Endothelial cell of umbilical vein (primary cell): Measurements from ENCODE around the gene TMEM250. TPM values are rescaled to one million over a fixed set of nuclear protein-coding genes. Genes with fewer than 3 reads are reported as not detected.

ENCODE experiments used
- BruUV-seq: library from RNA; stranded (reverse); fragments of 400-500 nt; replicated peaks from 2 replicates; lab custom pipeline; 2021; lab: Mats Ljungman, UMichigan
- CTCF ChIA-PET: fragments of 300-600, 350-600 bp; sonication (Branson Sonifier 250); formaldehyde crosslinking; loops from one replicate; lab custom pipeline; 2021; ENCODE audit warnings: antibody characterized with exemption, inconsistent platforms; lab: Charles Lee
- POLR2A ChIA-PET: fragments of 300-600, 350-600 bp; sonication (Branson Sonifier 250); formaldehyde crosslinking; loops from one replicate; lab custom pipeline; 2021; ENCODE audit warnings: antibody characterized with exemption, inconsistent platforms; lab: Charles Lee
- DNase-seq: peaks from one replicate; pipeline ENCODE4 v3.0.0-alpha.2; 2011; ENCODE audit warnings: low read depth, low spot score
- FAIRE-seq: peaks from 2 replicates; lab custom pipeline; 2011; peaks lifted over from hg19 to GRCh38; lab: Jason Lieb, UNC
- H2AFZ ChIP-seq: 2 replicates; pipeline ENCODE4 v1.6.0; 2012; ENCODE audit warnings: low read depth, low read length, control low read depth, inconsistent platforms
- H3K27ac ChIP-seq: 2 replicates; pipeline ENCODE4 v1.5.1; 2011; ENCODE audit warnings: low read depth, mild to moderate bottlenecking, control low read depth, low read length, moderate library complexity; ENCODE audit not compliant: insufficient read depth
- H3K27me3 ChIP-seq, 2 experiments: 2 replicates each; pipeline versions ENCODE4 v1.6.0 to v1.6.1; 2011; ENCODE audit warnings: low read length in 2 of 2, mixed read lengths in 1 of 2; ENCODE audit not compliant: control insufficient read depth in 2 of 2, insufficient read depth in 2 of 2
- H3K36me3 ChIP-seq, 2 experiments: 2 replicates in 1 of 2; 3 replicates in 1 of 2; pipeline ENCODE4 v1.5.1; 2011; ENCODE audit warnings: low read length in 2 of 2, mild to moderate bottlenecking in 1 of 2, moderate library complexity in 1 of 2; ENCODE audit not compliant: control insufficient read depth in 2 of 2, insufficient read depth in 2 of 2; ENCODE audit errors: extremely low read depth in 1 of 2
- H3K4me1 ChIP-seq: 3 replicates; pipeline ENCODE4 v1.5.1; 2011; ENCODE audit warnings: mild to moderate bottlenecking, low read length; ENCODE audit not compliant: control insufficient read depth, insufficient read depth; ENCODE audit errors: extremely low read depth
- H3K4me2 ChIP-seq: 2 replicates; pipeline ENCODE4 v1.6.1; 2011; ENCODE audit warnings: low read length, control low read depth, mixed read lengths; ENCODE audit not compliant: insufficient read depth
- H3K4me3 ChIP-seq, 3 experiments: fragments of 200-600 bp in 1 of 3; sonication (generic), shearing (Covaris generic) in 1 of 3; replicated peaks in 1 of 3; 2 replicates each; pipeline ENCODE4 v1.5.1; 2011 to 2016; ENCODE audit warnings: control low read depth in 3 of 3, low read length in 3 of 3, mild to moderate bottlenecking in 2 of 3, inconsistent platforms in 1 of 3, low read depth in 1 of 3, moderate library complexity in 1 of 3; ENCODE audit not compliant: insufficient read depth in 1 of 3
- H3K79me2 ChIP-seq: 2 replicates; pipeline ENCODE4 v1.6.0; 2012; ENCODE audit warnings: low read length, inconsistent platforms; ENCODE audit not compliant: control insufficient read depth, insufficient read depth
- H3K9ac ChIP-seq: replicated peaks from 2 replicates; pipeline ENCODE3; 2011; ENCODE audit warnings: low read length, control low read depth; ENCODE audit not compliant: insufficient read depth; ENCODE audit errors: extremely low read depth
- H3K9me1 ChIP-seq: replicated peaks from 3 replicates; pipeline ENCODE4 v1.6.0; 2011; ENCODE audit warnings: mild to moderate bottlenecking, low read length; ENCODE audit not compliant: control insufficient read depth, insufficient read depth; ENCODE audit errors: extremely low read depth
- H3K9me3 ChIP-seq: replicated peaks from 2 replicates; pipeline ENCODE4 v1.5.1; 2012; ENCODE audit warnings: low read length, inconsistent platforms; ENCODE audit not compliant: control insufficient read depth, insufficient read depth
- H4K20me1 ChIP-seq: replicated peaks from 2 replicates; pipeline ENCODE3; 2011; ENCODE audit warnings: mild to moderate bottlenecking, low read length; ENCODE audit not compliant: control insufficient read depth, insufficient read depth; ENCODE audit errors: extremely low read depth
- EZH2 ChIP-seq: IDR thresholded peaks from 2 replicates; pipeline ENCODE4 v1.6.1; 2012; ENCODE audit warnings: borderline replicate concordance, low read depth, mild to moderate bottlenecking, moderate library complexity, low read length, inconsistent platforms; ENCODE audit not compliant: severe bottlenecking
- FOS ChIP-seq: IDR thresholded peaks from 2 replicates; pipeline ENCODE4 v1.6.1; 2011; ENCODE audit warnings: mild to moderate bottlenecking, low read length, moderate library complexity, borderline replicate concordance; ENCODE audit not compliant: insufficient read depth
- GATA2 ChIP-seq: IDR thresholded peaks from 2 replicates; pipeline ENCODE4 v1.7.0; 2011; ENCODE audit warnings: low read depth, mild to moderate bottlenecking, moderate library complexity, mixed read lengths, low read length; ENCODE audit not compliant: insufficient read length, insufficient read depth
- JUN ChIP-seq: IDR thresholded peaks from 2 replicates; pipeline ENCODE4 v1.6.1; 2011; ENCODE audit warnings: borderline replicate concordance, low read depth; ENCODE audit not compliant: insufficient read length, insufficient read depth
- MYC ChIP-seq: IDR thresholded peaks from one replicate; pipeline ENCODE4 v1.6.1; 2011; ENCODE audit warnings: mild to moderate bottlenecking, low read depth, low read length
- POLR2A ChIP-seq: IDR thresholded peaks from 2 replicates; pipeline ENCODE4 v1.6.1; 2012; ENCODE audit warnings: low read depth, mild to moderate bottlenecking, control low read depth, low read length
- POLR2AphosphoS5 ChIP-seq: IDR thresholded peaks from 2 replicates; pipeline ENCODE4 v1.6.1; 2012; ENCODE audit warnings: low read depth, mild to moderate bottlenecking, control low read depth, low read length, moderate library complexity; ENCODE audit not compliant: insufficient read depth
- dilution Hi-C: fragments of 300-500 bp; cut with MboI; formaldehyde crosslinking; loops from one replicate; pipeline ENCODE4 v1.15.0; 2019; ENCODE audit warnings: low sequenced_read_pairs; ENCODE audit not compliant: extremely low pct_ligation_motif_present
- intact Hi-C: fragments of 100-400 bp; cut with micrococcal nuclease; formaldehyde crosslinking; loops from one replicate; pipeline ENCODE4 v1.10.0; 2022
- polyA plus RNA-seq, 4 experiments: library from polyadenylated mRNA; depleted of rRNA in 3 of 4; stranded (reverse) in 3 of 4; unstranded in 1 of 4; fragments of >200 nt; gene quantifications; 2 replicates each; pipeline versions ENCODE4 v1.2.1 to v1.2.3, GENCODE V29; 2011 to 2012; ENCODE audit warnings: missing spikeins in 1 of 4
- total RNA-seq: library from RNA; stranded (reverse); gene quantifications from 2 replicates; pipeline ENCODE4 v1.2.3, GENCODE V29; 2021
- TF ChIP-seq, protein P1 (sequence below), 2 donors: IDR thresholded peaks; 1 replicate in 1 of 2; 2 replicates in 1 of 2; pipeline ENCODE4 v1.5.1; 2011; ENCODE audit warnings: low read length in 2 of 2, mild to moderate bottlenecking in 2 of 2, moderate library complexity in 2 of 2, control low read depth in 1 of 2, inconsistent platforms in 1 of 2, low read depth in 1 of 2; ENCODE audit not compliant: insufficient read depth in 1 of 2; ENCODE audit errors: extremely low read depth in 1 of 2
- TF ChIP-seq, protein P2 (sequence below): IDR thresholded peaks from 2 replicates; pipeline ENCODE4 v1.6.1; 2011; ENCODE audit not compliant: insufficient read depth, insufficient read length

TMEM250 gene
- total and polyA plus RNA-seq, 2 donors (not counting 3 experiments of a cell fraction or from before 2014, with no cell fraction given): 24.9 to 49.9 TPM

DNA sequence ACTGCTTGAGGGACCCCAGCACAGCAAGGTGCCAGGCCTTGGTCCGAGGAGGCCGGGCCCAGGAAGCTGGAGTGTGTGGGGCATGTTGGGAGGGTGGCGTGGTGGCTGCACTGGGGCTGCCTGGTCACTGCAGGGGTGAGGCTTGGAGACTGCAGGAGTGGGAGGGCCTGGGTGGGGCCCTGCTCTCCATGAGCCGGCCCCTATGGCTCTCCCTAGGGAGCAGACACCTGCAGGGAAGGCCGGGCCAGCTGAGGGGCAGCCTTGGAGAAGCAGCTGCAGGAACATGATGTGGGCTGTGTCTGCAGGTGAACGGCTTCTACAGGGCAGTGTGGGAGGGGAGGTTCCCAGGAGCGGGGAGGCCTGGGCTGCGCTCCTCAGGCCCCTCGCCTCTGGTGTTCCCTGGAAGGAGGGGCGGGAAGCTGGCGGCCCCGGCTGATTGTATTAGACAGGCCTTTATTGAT lies 41.7 kb upstream of the TMEM250 start:
- intact Hi-C loops: no loop called here

More for the DNA sequence above, 41.7 kb upstream of the TMEM250 start:
- CTCF ChIA-PET: no interaction called here
- dilution Hi-C loops: no loop called here
- POLR2A ChIA-PET: no interaction called here
- Histone ChIP-seq H3K4me3 (no peak overlapping the region), H3K79me2 (no peaks in the 10 kb centered on the region), H4K20me1 (no peaks in the 10 kb centered on the region), H3K36me3 (no peaks in the 10 kb centered on the region), H3K9ac (no peak overlapping the region), H3K9me1 (no peaks in the 10 kb centered on the region), H3K9me3 (no peaks in the 10 kb centered on the region), H3K27me3 (peaks cover 0 to 2% of the 10 kb centered on the region in 2 experiments), H3K4me2 (no peak overlapping the region), H3K27ac (no peak overlapping the region), H3K4me1 (peaks cover 15% of the 10 kb centered on the region), H2AFZ (no peak overlapping the region)
- no peak for FAIRE-seq
- no peak for TF ChIP-seq POLR2A
- no peak for TF ChIP-seq FOS
- TF ChIP-seq GATA2: no peak
- TF ChIP-seq JUN: no peak
- TF ChIP-seq POLR2AphosphoS5: no peak
- TF ChIP-seq, protein P1, sequence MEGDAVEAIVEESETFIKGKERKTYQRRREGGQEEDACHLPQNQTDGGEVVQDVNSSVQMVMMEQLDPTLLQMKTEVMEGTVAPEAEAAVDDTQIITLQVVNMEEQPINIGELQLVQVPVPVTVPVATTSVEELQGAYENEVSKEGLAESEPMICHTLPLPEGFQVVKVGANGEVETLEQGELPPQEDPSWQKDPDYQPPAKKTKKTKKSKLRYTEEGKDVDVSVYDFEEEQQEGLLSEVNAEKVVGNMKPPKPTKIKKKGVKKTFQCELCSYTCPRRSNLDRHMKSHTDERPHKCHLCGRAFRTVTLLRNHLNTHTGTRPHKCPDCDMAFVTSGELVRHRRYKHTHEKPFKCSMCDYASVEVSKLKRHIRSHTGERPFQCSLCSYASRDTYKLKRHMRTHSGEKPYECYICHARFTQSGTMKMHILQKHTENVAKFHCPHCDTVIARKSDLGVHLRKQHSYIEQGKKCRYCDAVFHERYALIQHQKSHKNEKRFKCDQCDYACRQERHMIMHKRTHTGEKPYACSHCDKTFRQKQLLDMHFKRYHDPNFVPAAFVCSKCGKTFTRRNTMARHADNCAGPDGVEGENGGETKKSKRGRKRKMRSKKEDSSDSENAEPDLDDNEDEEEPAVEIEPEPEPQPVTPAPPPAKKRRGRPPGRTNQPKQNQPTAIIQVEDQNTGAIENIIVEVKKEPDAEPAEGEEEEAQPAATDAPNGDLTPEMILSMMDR (IDR thresholded peaks at IDR 0.05; ENCODE audit: extremely low read depth in 1 of 2, insufficient read depth in 1 of 2, low read depth in 1 of 2, low read length in 2 of 2): no peak
- TF ChIP-seq MYC: no peak
- TF ChIP-seq EZH2: no peak
- TF ChIP-seq, protein P2, sequence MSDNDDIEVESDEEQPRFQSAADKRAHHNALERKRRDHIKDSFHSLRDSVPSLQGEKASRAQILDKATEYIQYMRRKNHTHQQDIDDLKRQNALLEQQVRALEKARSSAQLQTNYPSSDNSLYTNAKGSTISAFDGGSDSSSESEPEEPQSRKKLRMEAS: no peak
- BruUV-seq: no TSS peak
- no peak for DNase-seq
